Measurements from ENCODE around the gene DNAJC10.
"Not testable (repeated sequence)": the region's sequence is repeated elsewhere in the genome, so short reads cannot be mapped to it uniquely, and the experiment has no call there.

DNAJC10 gene, protein sequence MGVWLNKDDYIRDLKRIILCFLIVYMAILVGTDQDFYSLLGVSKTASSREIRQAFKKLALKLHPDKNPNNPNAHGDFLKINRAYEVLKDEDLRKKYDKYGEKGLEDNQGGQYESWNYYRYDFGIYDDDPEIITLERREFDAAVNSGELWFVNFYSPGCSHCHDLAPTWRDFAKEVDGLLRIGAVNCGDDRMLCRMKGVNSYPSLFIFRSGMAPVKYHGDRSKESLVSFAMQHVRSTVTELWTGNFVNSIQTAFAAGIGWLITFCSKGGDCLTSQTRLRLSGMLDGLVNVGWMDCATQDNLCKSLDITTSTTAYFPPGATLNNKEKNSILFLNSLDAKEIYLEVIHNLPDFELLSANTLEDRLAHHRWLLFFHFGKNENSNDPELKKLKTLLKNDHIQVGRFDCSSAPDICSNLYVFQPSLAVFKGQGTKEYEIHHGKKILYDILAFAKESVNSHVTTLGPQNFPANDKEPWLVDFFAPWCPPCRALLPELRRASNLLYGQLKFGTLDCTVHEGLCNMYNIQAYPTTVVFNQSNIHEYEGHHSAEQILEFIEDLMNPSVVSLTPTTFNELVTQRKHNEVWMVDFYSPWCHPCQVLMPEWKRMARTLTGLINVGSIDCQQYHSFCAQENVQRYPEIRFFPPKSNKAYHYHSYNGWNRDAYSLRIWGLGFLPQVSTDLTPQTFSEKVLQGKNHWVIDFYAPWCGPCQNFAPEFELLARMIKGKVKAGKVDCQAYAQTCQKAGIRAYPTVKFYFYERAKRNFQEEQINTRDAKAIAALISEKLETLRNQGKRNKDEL

DNA sequence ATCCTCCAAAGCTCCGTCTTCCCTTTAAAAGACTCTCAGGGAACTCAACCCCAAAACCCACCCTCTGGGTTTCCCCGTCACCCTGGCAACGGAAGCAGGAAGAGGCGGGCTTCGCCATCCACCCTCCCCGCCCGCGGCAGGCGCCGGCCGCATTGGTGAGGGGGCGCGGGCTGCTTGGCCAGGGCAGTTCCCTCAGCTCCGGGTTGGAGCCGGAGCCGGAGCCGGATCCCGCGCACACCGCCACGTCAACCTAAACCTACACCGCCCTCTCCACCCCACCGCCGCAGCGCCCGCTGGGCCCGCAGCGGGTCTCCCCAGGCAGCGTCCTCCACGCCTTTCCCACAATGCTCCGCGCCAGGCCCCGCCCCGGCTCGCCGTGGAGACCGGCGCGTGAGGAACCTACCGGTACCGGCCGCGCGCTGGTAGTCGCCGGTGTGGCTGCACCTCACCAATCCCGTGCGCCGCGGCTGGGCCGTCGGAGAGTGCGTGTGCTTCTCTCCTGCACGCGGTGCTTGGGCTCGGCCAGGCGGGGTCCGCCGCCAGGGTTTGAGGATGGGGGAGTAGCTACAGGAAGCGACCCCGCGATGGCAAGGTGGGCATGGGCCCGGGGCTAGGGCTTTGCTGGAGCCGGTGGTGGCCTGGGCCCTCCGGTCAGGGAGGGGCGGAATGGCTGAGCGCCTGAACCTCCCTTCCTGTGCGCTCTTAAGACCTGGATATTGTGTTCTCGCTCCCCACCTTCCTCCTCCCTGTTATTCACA, at the start of gene DNAJC10:
TSS of gene DNAJC10 (plus strand) at position 366 of the 758 bp plus-strand sequence. CDS start 1,830 bp downstream, outside the sequence.
- peak; percentile 88 to 89 for DNase-seq

DNA sequence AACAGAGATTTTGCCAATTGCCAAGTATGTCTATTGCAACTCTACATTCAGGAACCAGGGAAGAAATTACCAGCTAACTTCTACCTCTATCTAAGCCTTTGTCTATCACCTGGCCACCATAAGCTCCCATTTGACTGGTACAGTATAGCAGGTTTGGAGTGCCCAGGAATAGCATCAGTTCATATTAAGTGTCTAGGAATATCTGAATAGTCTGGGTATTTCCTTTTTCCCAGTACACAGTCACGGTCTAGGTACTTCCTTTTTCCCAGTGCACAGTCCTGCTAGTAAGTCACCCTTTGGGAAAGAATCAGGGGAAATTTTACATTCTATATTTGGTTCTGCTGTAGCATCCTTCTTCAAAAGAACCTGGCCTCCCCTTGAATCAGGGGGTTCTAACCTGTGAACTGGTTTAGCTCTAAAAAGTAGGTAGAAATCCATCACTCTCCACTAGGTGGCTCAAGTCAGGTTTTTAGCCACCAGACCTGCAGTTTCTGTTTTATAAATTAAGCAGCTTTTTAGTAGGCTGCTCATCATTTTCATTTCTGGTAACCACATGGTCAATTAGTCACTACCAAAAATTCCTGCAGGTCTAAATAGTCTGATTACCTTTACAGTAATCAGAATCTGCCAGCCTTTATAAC, 49.3 kb upstream of the DNAJC10 start:
- peak in 1 of 2 donors; percentile 20 for DNase-seq

DNA sequence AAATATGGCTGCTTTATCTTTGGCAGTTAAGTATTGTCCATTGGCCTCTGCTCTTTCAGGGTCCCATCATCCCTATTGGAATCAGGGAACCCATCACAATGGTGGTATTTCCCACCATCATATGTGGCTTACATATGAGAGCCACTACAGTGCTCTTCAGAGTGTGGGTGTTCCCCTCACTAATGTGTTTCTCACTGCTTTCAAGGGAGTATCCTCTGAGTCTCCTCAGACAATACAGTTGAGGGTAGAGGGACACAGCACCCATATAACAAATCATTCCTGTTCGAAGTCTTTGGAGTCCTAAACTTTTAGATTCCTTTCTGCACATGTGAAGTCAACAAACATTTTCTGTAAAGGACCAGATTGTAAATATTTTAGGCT, 48.8 kb upstream of the DNAJC10 start:
- no peak for DNase-seq

DNA sequence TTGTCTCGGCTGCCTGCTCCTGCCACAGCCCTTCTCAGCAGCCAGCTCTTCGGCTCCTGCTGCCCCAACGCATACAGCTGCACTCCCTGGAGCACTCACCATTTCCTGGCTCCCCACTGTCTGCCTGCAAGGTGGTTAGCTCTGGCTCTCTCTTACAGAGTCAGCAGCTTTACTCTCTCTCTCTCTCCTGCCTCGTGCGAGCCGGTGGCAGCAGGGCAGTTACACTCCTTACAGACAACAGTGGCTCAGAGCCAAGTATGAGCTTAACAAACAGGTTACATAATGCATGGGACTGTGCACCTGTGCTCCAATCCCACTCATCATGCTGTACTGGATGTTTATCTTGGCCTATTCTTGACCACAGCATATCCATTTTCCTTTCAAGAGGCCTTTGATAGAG, 47.4 kb upstream of the DNAJC10 start:
- no peak for DNase-seq

DNA sequence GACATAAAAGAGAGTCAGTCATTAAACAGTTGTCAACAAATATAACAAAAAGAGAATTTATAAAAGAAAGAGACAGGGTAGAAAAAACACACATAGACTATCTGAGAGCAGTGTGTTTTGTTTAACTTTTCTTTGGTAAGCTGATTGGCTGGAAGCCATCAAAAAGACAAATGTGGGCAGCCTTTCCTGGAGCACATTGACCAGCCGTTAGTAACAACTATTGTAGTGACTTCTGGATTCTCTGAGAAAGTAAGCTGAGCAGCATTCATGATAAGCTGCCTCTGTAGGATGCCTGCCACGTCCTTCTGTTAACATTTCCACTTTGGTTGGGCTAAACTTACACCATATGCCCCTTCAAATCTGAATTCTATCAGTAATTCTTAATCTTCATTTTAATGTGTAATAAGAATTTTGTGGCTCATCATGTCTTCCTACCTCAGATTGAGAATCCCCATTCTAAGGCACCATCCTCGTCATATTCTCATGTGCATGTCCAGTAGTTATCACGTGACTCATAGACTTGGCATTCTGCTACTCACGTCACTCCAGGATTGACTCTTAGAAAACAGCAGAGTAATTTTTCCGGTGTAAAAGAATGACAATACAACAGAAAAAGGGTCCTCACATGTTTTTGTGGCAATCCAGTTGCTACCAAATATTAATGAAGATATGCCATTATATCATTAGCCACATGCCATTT, 43.4 kb upstream of the DNAJC10 start:
- DNase-seq = no peak

DNA sequence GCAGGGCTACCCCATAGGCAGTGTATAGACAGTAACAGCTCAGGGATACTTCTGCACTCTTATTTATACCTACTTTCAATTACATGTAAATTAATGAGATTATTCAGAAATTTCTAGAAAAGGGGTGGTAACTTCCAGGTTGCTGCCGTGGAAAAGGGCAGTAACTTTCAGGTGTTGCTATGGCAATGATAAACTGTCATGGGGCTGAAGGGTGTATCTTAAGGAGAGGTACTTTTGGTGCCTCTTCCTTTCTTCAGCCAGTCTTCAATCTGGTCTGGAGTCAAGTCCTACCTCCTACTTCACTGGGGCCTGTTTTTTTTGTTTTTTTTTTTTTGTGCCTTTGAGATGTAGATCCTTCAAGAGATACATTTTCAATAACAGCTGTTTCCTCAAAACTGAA, 35.2 kb upstream of the DNAJC10 start:
- DNase-seq = no peak

DNA sequence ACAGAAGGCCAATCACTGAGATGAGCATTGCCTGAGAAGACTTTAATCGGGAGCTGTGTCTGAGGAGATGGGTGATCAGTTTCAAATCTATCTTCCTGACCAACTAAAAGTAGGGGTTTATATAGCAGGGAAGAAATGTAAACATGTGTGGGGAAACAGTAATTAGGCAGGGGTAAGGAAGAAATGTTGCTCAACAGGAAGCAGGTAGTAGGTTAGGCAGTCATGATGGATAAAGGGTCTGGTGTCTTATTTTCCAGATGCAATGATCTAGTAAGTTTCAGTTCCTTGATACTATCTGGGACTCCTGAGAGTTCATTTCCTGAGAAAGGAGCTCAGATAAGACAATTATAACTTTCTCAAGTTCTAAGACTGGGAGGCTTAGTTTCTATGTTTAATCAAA, 33.8 kb upstream of the DNAJC10 start:
- DNase-seq = no peak

DNA sequence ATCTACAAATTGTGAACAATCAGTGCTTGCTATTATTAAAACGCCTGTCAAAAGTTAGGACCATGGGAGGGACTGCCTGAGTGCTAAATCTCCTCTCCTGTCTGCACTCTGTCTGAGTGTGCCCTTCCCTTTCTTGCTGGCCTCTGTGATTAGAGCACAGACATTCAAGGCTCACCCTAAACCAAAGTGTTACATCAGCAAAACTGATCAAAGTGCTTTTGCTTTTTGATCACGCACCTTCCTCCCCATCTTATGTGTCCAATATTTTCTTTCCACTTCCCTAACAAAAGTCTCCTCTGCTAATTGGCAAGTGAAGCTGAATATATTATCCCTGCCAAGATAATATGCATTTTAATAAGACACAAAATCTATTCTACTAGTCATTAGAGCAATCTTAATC, 30.5 kb upstream of the DNAJC10 start:
- DNase-seq = no peak

DNA sequence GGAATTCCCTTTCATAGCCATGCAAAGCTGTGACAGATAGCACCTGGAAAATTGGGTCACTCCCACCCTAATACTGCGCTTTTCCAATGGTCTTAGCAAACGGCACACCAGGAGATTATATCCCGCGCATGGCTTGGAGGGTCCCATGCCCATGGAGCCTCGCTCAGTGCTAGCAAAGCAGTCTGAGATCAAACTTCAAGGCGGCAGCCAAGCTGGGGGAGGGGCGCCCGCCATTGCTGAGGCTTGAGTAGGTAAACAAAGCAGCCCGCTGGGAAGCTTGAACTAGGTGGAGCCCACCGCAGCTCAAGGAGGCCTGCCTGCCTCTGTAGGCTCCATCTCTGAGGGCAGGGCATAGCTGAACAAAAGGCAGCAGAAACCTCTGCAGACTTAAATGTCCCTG, 29.3 kb upstream of the DNAJC10 start:
- DNase-seq = not testable (repeated sequence)

DNA sequence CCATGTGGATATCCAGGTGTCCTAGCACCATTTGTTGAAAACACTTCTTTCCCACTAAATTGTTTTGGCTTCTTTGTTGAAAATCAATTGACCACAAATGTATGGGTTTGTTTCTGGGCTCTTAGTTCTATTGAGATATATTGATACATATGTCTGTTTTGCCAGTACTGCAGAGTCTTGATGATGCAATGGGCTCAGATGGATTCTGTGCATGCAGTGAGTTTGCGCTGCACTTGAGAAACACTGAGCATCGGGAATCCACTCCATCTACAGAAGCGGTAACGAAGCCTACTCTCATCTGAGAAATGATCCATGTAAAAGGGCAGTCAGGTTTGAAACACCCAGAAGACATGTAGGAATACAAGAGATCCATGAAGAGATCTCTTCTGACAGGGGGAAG, 21.9 kb upstream of the DNAJC10 start:
- DNase-seq = no peak

DNA sequence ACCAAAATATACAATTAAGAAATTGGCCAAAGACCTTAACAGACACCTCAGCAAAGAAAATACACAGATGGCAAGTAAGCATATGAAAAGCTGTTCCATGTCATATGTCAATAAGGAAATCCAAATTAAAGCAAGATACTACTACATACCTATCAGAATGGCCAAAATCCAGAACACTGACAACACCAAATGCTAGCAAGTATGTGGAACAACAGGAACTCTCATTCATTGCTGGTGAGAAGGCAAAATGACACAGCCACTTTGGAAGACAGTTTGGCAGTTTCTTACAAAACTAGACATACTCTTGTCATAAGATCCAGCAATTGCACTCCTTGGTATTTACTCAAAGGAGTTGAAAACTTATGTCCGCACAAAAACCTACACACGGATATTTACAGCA, 20.3 kb upstream of the DNAJC10 start:
- no peak for DNase-seq

DNA sequence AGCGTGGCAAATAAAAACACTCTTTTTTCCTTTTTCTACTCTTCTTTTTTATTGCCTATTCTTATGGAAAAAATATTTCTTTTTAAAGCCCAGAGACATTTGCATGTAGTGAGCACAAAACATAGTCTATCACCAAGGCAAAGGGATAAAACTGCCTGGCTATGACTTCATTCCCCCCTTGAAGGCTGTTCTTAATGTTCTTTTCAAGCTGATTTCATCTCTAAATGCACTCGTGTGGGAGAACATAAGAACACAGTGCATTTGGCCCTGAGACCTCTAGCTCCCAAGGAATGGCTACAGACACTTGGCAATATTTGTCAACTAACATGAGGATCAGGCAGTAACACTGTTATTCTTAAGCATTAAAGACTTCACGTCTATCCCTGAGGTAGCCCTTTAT, 17.4 kb upstream of the DNAJC10 start:
- no peak for DNase-seq

DNA sequence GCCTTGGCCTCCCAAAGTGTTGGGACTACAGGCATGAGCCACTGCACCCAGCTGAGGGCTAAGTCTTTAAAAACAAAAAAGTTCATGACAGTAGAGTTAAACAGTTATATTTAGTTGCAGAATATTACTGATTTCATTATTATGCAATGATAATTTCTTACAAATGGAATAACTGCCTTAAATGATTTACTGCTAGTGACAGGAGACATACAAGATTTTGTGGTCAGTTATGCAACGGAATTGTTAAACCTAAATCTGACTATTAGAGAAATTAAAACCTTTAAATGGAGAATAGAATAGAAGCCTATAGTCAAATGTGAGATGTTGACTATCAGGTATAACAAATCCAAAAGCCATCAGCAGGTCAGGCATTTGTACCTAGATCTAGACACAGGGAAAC, 10.3 kb upstream of the DNAJC10 start:
- no peak for DNase-seq

DNA sequence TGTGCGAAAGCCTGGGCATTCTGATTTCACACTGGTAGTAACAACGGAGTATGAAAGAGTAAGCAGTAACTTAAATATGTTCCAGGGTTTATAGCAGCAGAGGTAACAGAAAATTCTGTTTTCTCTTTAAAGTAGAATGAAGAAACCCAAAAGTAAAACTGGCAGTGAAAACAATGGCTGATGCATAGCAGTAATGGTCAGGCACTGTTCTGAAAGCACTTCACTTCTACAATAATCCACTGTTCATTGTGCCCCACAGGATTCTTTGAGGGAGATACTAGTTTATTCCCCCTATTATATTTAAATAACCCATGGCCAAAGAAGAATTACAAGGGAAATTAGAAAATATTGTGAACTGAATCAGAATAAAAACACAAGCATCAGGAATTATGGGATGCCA, 9.3 kb upstream of the DNAJC10 start:
- DNase-seq = no peak

DNA sequence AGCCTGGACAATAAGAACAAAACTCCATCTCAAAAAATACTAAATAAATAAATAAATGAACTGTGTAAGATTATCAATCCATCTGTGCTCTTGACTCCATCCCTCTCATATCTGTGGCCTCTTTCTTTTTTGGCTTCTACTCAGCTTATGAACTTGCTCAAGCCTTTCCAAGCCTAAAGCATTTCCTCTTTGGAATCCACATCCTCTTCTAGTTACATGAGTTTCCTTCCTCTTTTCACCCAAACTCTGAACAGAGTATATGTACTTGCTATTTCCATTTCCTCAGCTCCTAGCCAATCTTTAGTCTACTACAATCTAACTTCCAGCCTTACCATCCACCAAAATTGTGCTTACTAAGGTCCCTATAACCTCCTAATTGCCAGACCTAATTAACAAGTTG, 2.5 kb upstream of the DNAJC10 start:
- DNase-seq = no peak

DNA sequence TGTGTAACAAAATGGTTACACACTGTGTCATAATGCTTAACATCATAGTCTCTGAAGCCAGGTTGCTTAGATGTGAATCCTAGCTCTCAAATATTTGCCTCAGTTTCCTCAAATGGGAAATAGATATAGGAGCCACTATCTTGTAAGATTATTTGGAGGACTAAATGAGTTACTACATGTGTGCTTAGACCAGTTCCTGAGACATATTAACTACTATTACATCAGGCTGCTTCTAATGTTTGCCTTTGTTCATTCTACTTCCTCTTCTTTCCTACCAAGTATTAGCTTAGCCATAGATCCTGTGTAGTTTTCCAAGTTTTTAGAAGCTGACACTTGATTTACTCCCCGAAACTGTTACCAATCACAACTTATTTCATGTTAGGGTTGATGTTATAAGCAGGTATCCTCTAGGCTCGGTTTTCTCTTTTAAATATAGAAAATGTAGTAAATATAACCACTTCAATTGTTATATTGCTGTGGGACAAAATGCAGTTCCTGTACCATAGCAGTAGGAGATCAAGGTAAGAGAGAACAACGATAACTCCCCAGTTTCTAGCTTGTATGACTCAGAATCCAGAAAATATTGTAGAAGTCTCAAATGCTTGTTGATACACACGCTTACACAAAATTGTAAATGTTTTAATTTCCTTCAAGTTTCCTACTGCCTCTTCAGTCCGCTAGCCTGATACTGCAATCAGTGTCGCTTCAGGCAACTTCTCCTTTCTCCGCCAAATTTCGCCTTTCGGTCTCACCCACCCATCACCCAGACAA, 751 bp upstream of the DNAJC10 start:
- no peak for DNase-seq

DNA sequence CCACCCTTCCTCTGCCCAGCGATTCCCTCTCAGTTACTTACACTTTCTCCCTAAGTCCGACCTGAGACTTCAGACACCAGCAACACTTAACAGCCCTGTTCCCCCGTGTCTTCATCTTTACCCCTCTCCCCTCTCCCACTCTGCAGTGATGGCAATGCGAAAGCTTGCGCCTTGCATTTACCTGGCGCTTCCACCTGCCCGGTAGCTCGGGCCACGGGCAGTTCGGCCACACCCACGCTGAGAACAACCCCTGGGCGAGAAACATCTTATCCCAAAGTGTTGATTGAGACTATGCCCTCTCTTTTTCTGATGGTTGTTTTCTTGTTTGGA, 558 bp downstream of the DNAJC10 start:
- no peak for DNase-seq

DNA sequence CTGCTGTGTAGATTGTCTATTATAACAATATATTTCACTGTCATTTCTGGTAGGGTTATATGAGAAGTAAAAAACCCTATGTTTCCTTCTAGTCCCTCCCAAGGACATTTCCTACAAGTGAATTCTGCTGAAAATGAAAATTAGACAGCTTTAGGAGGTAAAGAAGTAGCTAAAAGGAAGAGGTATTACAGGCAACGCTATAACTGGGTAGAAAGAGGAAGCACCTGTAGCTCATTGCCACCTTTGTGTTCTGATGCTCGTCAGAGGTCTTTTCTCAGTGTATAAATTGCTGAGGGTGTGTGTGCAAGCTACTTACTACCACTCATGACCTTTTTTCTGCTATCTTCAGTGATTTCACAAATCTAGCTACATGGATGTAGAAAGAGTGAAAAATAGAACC, 1.4 kb downstream of the DNAJC10 start:
- DNase-seq = no peak

DNA sequence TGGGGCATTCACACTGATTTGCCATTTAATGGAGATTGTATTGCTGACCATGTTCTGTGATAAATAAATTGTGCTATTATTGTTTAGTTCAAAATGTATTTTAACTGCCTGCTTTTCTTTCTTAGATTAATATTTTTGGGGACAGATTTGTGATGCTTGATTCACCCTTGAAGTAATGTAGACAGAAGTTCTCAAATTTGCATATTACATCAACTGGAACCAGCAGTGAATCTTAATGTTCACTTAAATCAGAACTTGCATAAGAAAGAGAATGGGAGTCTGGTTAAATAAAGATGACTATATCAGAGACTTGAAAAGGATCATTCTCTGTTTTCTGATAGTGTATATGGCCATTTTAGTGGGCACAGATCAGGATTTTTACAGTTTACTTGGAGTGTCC, 1.8 kb downstream of the DNAJC10 start:
- no peak for DNase-seq

DNA sequence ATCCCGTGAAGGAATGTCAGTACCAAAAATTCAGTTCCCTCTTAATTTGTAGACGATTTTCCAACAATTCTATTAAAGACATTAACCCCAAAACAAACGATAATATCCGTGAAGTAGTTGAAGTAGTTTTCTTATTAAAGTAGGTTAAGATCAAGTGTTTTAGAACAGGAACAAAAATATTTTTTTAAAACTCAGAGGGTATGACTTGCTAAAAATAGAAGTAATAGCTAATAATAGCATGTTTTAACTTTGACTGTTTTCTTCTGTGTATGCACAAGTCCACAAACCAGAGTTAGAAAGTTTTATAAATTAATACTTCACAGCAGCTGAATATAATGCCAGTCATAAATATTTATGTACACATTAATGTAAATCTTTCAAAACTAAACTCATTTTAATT, 2.4 kb downstream of the DNAJC10 start:
- DNase-seq = no peak

DNA sequence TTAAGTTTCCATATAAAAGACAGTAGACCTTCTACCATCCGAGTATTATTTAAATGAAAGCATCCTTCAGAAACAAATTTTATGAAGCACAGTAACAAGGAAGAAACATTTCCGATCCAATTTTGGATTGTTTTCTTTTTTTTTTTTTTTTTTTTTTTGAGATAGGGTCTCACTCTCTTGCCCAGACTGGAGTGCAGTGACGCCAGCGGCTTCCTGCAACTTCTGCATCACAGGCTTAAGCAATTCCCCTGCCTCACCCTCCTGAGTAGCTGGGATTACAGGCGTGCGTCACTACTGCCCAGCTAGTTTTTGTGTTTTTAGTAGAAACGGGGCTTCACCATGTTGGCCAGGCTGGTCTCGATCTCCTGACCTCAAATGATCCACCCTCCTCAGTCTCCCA, 3.1 kb downstream of the DNAJC10 start:
- not testable (repeated sequence) for DNase-seq

DNA sequence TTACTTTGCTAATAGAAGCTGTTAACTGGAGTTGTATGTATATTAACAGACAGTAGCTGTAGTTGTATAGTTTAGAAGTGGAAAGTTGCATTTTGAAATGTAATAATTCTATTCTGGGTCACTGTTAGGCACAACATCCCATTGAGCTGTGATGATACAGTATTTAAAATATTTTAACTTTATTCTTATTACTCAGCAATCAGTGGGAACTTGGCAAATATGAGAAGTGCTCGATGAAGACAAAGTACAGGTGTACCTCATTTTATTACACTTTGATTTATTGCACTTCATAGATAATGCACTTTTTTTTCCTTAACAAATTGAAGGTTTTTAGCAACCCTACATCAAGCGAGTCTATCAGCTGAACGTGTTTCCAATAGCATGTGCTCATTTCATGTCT, 8.6 kb downstream of the DNAJC10 start:
- no peak for DNase-seq

All from activated CD4-positive, alpha-beta T cell treated with anti-CD3 and anti-CD28 coated beads for 4 hours (primary cell).